Lower leg skin (tissue), 3 donors: ENCODE results near the gene SPON1.

ENCODE experiments used
- POLR2A ChIP-seq, 2 donors: fragments of 450-650 bp; IDR thresholded peaks; one replicate each; pipeline ENCODE4 v1.6.1; 2016 to 2017; ENCODE audit warnings: antibody characterized with exemption in 2 of 2, mild to moderate bottlenecking in 1 of 2, moderate library complexity in 1 of 2
- TF ChIP-seq, protein P1 (sequence below), 3 donors: fragments of 450-650 bp; IDR thresholded peaks; one replicate each; pipeline ENCODE4 v1.5.1; 2016; ENCODE audit warnings: antibody characterized with exemption in 3 of 3, mild to moderate bottlenecking in 3 of 3, moderate library complexity in 2 of 3

DNA sequence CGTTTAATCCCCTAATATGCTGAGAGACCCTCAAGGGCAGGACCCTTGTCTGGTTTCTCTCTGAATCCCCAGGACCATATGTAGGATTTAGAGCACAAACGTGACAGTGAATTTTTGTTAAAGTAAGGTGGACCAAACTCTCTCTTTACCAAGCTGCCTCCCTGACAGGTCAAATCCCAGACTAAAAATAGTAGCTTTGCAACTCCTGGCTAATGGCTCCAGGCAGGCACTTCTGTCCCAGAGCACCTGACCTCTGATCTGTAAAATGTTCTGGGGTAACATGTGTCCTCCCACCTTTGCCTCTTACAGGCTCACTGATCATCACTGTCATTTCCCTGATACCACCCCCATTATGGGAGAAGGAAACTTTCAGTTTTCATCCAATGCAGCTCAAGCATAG, 152.3 kb downstream of the SPON1 start:
- TF ChIP-seq, protein P1, sequence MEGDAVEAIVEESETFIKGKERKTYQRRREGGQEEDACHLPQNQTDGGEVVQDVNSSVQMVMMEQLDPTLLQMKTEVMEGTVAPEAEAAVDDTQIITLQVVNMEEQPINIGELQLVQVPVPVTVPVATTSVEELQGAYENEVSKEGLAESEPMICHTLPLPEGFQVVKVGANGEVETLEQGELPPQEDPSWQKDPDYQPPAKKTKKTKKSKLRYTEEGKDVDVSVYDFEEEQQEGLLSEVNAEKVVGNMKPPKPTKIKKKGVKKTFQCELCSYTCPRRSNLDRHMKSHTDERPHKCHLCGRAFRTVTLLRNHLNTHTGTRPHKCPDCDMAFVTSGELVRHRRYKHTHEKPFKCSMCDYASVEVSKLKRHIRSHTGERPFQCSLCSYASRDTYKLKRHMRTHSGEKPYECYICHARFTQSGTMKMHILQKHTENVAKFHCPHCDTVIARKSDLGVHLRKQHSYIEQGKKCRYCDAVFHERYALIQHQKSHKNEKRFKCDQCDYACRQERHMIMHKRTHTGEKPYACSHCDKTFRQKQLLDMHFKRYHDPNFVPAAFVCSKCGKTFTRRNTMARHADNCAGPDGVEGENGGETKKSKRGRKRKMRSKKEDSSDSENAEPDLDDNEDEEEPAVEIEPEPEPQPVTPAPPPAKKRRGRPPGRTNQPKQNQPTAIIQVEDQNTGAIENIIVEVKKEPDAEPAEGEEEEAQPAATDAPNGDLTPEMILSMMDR (IDR thresholded peaks at IDR 0.05) = no peak
- no peak for TF ChIP-seq POLR2A (IDR thresholded peaks at IDR 0.05)
